CD8-positive, alpha-beta memory T cell (primary cell): ENCODE measurements around the gene TEX35. TPM values are rescaled to one million over a fixed set of nuclear protein-coding genes. Genes with fewer than 3 reads are reported as not detected.

ENCODE experiments used
- CTCF ChIA-PET: fragments of 350-600 bp; sonication (Branson Sonifier 250); formaldehyde crosslinking; loops from one replicate; lab custom pipeline; 2021; ENCODE audit warnings: antibody characterized with exemption; lab: Charles Lee
- POLR2A ChIA-PET: fragments of 350-600 bp; sonication (Branson Sonifier 250); formaldehyde crosslinking; loops from one replicate; lab custom pipeline; 2021; ENCODE audit warnings: antibody characterized with exemption; lab: Charles Lee
- DNase-seq, 5 donors: peaks; one replicate each; pipeline versions ENCODE4 v3.0.0 to v3.0.0-alpha.2; 2020 to 2022; ENCODE audit warnings: mixed read lengths in 1 of 5
- H3K27ac ChIP-seq: one replicate; pipeline ENCODE4 v1.7.0; 2013; ENCODE audit warnings: low read depth, mild to moderate bottlenecking, low read length, moderate library complexity
- H3K27me3 ChIP-seq: 2 replicates; pipeline ENCODE4 v1.7.0; 2013; ENCODE audit warnings: low read length, mild to moderate bottlenecking; ENCODE audit not compliant: insufficient read depth, poor library complexity, severe bottlenecking
- H3K36me3 ChIP-seq: 2 replicates; pipeline ENCODE4 v1.7.0; 2013; ENCODE audit warnings: mild to moderate bottlenecking, low read length, moderate library complexity; ENCODE audit not compliant: insufficient read depth
- H3K4me1 ChIP-seq: 2 replicates; pipeline ENCODE4 v1.7.0; 2013; ENCODE audit warnings: mild to moderate bottlenecking, low read length, moderate library complexity; ENCODE audit not compliant: insufficient read depth
- H3K4me3 ChIP-seq: 2 replicates; pipeline ENCODE4 v1.7.0; 2013; ENCODE audit warnings: mild to moderate bottlenecking, low read length
- H3K9me3 ChIP-seq: 2 replicates; pipeline ENCODE4 v1.7.0; 2013; ENCODE audit warnings: mild to moderate bottlenecking, low read length
- H3K27ac Mint-ChIP-seq, 8 donors: one replicate each; pipeline ENCODE4 v1.8.0; 2020 to 2021; ENCODE audit warnings: mixed read lengths in 8 of 8, mild to moderate bottlenecking in 6 of 8, inconsistent platforms in 3 of 8, moderate library complexity in 3 of 8
- H3K27me3 Mint-ChIP-seq, 2 donors: one replicate each; pipeline ENCODE4 v1.8.0; 2020 to 2021; ENCODE audit warnings: mixed read lengths in 2 of 2, mild to moderate bottlenecking in 1 of 2, moderate library complexity in 1 of 2
- H3K36me3 Mint-ChIP-seq, 3 donors: one replicate each; pipeline ENCODE4 v1.8.0; 2020 to 2021; ENCODE audit warnings: mixed read lengths in 3 of 3, inconsistent platforms in 1 of 3, mild to moderate bottlenecking in 1 of 3
- H3K4me1 Mint-ChIP-seq, 3 donors: one replicate each; pipeline ENCODE4 v1.8.0; 2020 to 2021; ENCODE audit warnings: mixed read lengths in 3 of 3, inconsistent platforms in 1 of 3, mild to moderate bottlenecking in 1 of 3
- H3K4me3 Mint-ChIP-seq, 7 donors: one replicate each; pipeline ENCODE4 v1.8.0; 2020 to 2021; ENCODE audit warnings: mixed read lengths in 7 of 7, mild to moderate bottlenecking in 6 of 7, moderate library complexity in 4 of 7, inconsistent platforms in 2 of 7
- H3K9me3 Mint-ChIP-seq, 5 donors: one replicate each; pipeline ENCODE4 v1.8.0; 2020 to 2022; ENCODE audit warnings: mixed read lengths in 5 of 5, mild to moderate bottlenecking in 3 of 5, moderate library complexity in 2 of 5, inconsistent platforms in 1 of 5
- polyA plus RNA-seq: library from polyadenylated mRNA; unstranded; fragments of 300-500 nt; fragmentation: Illumina TruSeq; gene quantifications from one replicate; pipeline ENCODE4 v1.2.3, GENCODE V29; 2021
- total RNA-seq, 2 experiments: library from RNA; stranded (reverse); gene quantifications; one replicate each; pipeline ENCODE4 v1.2.3, GENCODE V29; 2021

The TEX35 gene
- total and polyA plus RNA-seq, 3 experiments from 2014 or later: not detected

DNA sequence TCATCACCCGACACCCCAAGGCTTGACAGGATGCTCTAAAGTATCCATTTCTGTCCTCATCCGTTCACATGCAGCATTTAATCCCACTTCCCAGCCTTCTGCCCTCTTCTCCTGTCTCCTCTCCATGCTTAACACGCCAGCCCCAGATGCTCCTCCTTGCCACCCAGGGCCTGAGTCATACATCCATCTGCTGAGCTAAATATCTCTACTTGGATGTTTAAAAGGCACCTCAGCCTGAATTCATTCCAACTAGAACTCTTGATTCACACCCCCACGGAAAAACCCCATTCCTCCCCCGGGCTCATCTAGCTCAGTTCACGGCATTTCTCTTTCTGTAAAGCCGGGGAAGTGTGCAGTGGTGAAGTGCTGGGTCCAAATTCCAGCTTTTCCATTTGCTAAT lies 27.7 kb downstream of the TEX35 start:
- Mint-ChIP-seq H3K4me1 (peaks cover 3 to 24% (median 17%) of the 10 kb centered on the region in 3 donors), H3K4me3 (peak overlapping the region; percentile 3 to 98 (median 69)), H3K9me3 (no peaks in the 10 kb centered on the region), H3K36me3 (peaks cover 0 to 4% (median 0%) of the 10 kb centered on the region in 3 donors), H3K27me3 (peaks cover 0 to 5% of the 10 kb centered on the region in 2 donors), H3K27ac (peak overlapping the region in 2 of 8 donors; percentile 21 to 28)
- Histone ChIP-seq H3K27ac (no peak overlapping the region), H3K4me1 (peaks cover 11% of the 10 kb centered on the region), H3K9me3 (no peaks in the 10 kb centered on the region), H3K27me3 (no peaks in the 10 kb centered on the region), H3K36me3 (no peaks in the 10 kb centered on the region), H3K4me3 (no peak overlapping the region)
- no peak for DNase-seq
- CTCF ChIA-PET: interaction anchor here (1.6 to 4.4 kb wide), 3 partner anchors 9 to 462 kb away, joined by 4 to 23 read pairs (median 8); no protein-coding TSS in a partner anchor
- POLR2A ChIA-PET: no interaction called here

DNA sequence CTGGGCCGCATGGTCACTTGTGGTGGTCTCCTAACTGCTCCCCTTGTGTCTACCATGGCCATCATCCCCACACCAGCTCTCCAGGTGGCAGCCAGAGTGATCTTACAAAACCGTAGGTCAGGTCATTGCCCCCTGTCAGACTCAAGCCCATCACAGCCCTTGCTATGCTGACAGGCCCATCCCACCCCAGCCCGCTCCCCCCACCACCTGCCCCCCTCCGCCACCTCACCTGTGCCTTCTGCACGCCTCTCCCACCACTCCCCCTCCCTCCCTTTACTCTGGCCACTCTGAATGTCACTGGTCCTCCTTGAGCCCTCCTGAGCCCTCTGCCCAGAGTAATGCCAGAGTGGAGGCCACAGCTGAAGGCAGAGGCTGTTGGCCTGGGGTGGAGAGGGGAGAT lies 28.5 kb downstream of the TEX35 start:
- no peak overlapping the region for H3K27ac ChIP-seq
- no peak overlapping the region for H3K4me3 ChIP-seq
- peak overlapping the region in 4 of 8 donors; percentile 22 to 94 (median 82) for H3K27ac Mint-ChIP-seq
- CTCF ChIA-PET: interaction anchor here (1.1 to 4.4 kb wide), 3 partner anchors 9 to 462 kb away, joined by 4 to 23 read pairs (median 8); no protein-coding TSS in a partner anchor
- peak overlapping the region; percentile 92 to 98 (median 92) for H3K4me3 Mint-ChIP-seq
- no peaks in the 10 kb centered on the region for H3K27me3 ChIP-seq
- DNase-seq: no peak
- no peaks in the 10 kb centered on the region for H3K9me3 ChIP-seq
- H3K4me1 Mint-ChIP-seq: peaks cover 5 to 27% (median 17%) of the 10 kb centered on the region in 3 donors
- H3K36me3 ChIP-seq: no peaks in the 10 kb centered on the region
- peaks cover 11% of the 10 kb centered on the region for H3K4me1 ChIP-seq
- H3K9me3 Mint-ChIP-seq: no peaks in the 10 kb centered on the region
- peaks cover 0 to 4% of the 10 kb centered on the region in 2 donors for H3K27me3 Mint-ChIP-seq
- H3K36me3 Mint-ChIP-seq: peaks cover 0 to 5% (median 0%) of the 10 kb centered on the region in 3 donors
- POLR2A ChIA-PET: no interaction called here

DNA sequence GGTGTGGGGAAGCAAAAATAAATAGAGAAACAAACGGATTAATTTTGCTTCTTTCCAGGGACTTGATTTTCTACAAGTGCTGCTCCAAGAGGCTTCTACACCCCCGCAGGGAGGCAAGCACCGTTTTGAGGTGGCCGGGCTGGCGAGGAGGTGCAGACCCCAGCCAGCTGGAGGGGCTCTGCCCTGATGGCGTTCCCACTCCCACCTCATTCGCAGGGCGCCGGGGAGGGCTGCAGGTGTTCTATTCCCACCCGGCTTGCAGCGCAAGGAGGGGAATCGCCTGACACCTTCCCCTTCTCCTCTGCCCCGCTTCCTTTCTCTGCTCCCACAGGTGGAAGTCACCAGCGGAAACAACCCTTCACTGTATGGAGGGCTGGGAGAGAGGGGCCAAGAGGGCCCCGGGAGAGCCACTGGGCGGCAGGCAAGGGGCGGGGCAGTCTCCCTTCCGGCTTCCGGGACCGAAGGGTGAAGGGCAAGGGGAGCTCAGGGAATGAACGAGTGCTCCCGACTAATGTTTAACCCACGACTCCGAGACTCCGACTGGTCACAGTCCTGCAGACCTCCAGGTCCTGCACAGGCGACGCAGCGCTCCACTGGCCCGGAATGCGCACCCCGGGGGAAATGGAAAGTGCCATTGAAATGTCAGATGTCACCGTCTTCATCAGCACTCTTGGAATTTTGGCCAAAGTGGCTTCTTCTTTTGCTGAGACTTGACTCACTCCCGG lies 29.1 kb downstream of the TEX35 start:
- Mint-ChIP-seq H3K4me1 (peaks cover 5 to 27% (median 17%) of the 10 kb centered on the region in 3 donors), H3K9me3 (no peaks in the 10 kb centered on the region), H3K27me3 (peaks cover 0 to 4% of the 10 kb centered on the region in 2 donors), H3K4me3 (peak overlapping the region; percentile 92 to 98 (median 92)), H3K36me3 (peaks cover 0 to 5% (median 0%) of the 10 kb centered on the region in 3 donors), H3K27ac (peak overlapping the region; percentile 36 to 94 (median 80))
- peak overlapping the region; percentile 43 for H3K27ac ChIP-seq
- H3K27me3 ChIP-seq: no peaks in the 10 kb centered on the region
- no peaks in the 10 kb centered on the region for H3K36me3 ChIP-seq
- CTCF ChIA-PET: interaction anchor here (0.6 to 4.4 kb wide), 6 partner anchors 10 to 795 kb away, joined by 3 to 23 read pairs (median 4); no protein-coding TSS in a partner anchor
- H3K9me3 ChIP-seq: no peaks in the 10 kb centered on the region
- peak in 3 of 5 donors; percentile 6 to 62 (median 31) for DNase-seq
- H3K4me1 ChIP-seq: peaks cover 11% of the 10 kb centered on the region
- POLR2A ChIA-PET: interaction anchor here (0.5 kb wide), 1 partner anchor 9 kb away, joined by 3 read pairs; no protein-coding TSS in a partner anchor
- peak overlapping the region; percentile 92 for H3K4me3 ChIP-seq

DNA sequence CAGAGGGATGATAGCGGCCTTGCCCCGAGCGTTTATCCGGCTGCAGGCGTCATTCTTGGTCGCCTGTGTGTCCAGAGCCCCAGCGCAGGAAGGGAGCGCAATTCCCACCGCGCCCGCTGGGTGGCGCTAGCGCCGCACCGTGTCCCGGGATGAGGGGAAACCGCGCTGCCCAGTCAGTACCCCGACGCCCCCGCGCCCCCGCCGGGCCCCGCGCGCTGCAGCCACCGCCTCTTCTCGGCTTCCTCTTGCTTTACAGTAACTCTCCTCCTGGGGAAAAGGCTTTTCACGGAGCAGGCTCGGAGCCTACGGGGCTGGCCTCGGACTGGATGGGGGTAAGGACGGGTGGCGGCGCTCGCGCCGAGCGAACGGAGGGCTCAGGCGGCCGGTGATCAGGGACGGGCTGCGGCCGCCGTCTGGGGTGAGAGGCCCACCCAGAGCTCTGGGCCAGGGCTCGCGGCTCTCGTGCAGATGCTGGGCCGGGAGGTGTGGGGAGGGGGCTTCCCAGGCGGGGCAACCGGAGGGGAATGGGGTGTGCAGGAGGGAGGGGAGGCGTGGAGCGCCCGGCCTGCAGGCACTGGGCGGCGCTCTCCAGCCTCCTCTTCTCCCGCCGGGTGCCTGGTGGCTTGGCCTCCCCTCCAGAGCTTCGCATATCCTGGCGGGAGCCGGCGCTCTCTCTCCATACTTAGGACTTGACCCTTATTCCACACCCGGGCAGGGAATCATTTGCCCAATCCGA lies 29.8 kb downstream of the TEX35 start:
- H3K36me3 ChIP-seq: no peaks in the 10 kb centered on the region
- peaks cover 0 to 5% (median 0%) of the 10 kb centered on the region in 3 donors for H3K36me3 Mint-ChIP-seq
- ChIA-PET POLR2A (interaction anchor here (0.5 to 0.7 kb wide), 2 partner anchors 10 to 751 kb away, joined by 3 read pairs; partner anchors contain the start of gene SOAT1), CTCF (interaction anchor here (0.9 to 4.4 kb wide), 7 partner anchors 10 to 465 kb away, joined by 3 to 23 read pairs (median 4); no protein-coding TSS in a partner anchor)
- H3K27me3 Mint-ChIP-seq: peaks cover 0 to 4% of the 10 kb centered on the region in 2 donors
- H3K4me1 Mint-ChIP-seq: peaks cover 5 to 27% (median 17%) of the 10 kb centered on the region in 3 donors
- no peaks in the 10 kb centered on the region for H3K27me3 ChIP-seq
- H3K9me3 Mint-ChIP-seq: no peaks in the 10 kb centered on the region
- peak overlapping the region; percentile 36 to 94 (median 84) for H3K27ac Mint-ChIP-seq
- H3K4me3 ChIP-seq: peak overlapping the region; percentile 92
- H3K9me3 ChIP-seq: no peaks in the 10 kb centered on the region
- H3K4me1 ChIP-seq: peaks cover 11% of the 10 kb centered on the region
- DNase-seq: peak; percentile 73 to 85 (median 80)
- peak overlapping the region; percentile 43 for H3K27ac ChIP-seq
- peak overlapping the region; percentile 92 to 98 (median 92) for H3K4me3 Mint-ChIP-seq

DNA sequence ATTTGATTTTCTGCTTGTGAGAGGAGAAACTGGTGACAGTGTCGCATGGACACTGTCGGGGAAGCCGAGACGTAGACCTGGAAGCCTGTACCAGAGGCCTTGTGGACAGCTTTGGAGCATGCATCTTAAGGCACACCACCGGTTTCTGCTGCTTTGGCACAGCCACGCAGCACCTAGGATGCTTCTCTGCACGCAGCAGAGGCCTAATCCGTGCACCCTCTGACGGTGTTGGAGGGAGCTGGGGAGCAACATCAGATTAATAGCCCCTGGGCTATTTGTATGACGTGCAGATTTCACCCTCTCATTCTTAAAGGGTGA lies 30.3 kb downstream of the TEX35 start:
- H3K4me3 ChIP-seq: peak overlapping the region; percentile 92
- H3K4me3 Mint-ChIP-seq: peak overlapping the region; percentile 92 to 98 (median 92)
- H3K9me3 Mint-ChIP-seq: no peaks in the 10 kb centered on the region
- H3K4me1 Mint-ChIP-seq: peaks cover 5 to 27% (median 17%) of the 10 kb centered on the region in 3 donors
- POLR2A ChIA-PET: interaction anchor here (0.7 kb wide), 1 partner anchor 750 kb away, joined by 3 read pairs; the partner anchor contains the start of gene SOAT1
- no peaks in the 10 kb centered on the region for H3K27me3 ChIP-seq
- peaks cover 11% of the 10 kb centered on the region for H3K4me1 ChIP-seq
- peak overlapping the region in 6 of 8 donors; percentile 15 to 88 (median 77) for H3K27ac Mint-ChIP-seq
- no peaks in the 10 kb centered on the region for H3K36me3 ChIP-seq
- peaks cover 0 to 5% (median 0%) of the 10 kb centered on the region in 3 donors for H3K36me3 Mint-ChIP-seq
- no peak for DNase-seq
- H3K27ac ChIP-seq: no peak overlapping the region
- CTCF ChIA-PET: interaction anchor here (1.4 to 4.4 kb wide), 4 partner anchors 10 to 460 kb away, joined by 3 to 23 read pairs (median 8); no protein-coding TSS in a partner anchor
- no peaks in the 10 kb centered on the region for H3K9me3 ChIP-seq
- peaks cover 0 to under 1% of the 10 kb centered on the region in 2 donors for H3K27me3 Mint-ChIP-seq

DNA sequence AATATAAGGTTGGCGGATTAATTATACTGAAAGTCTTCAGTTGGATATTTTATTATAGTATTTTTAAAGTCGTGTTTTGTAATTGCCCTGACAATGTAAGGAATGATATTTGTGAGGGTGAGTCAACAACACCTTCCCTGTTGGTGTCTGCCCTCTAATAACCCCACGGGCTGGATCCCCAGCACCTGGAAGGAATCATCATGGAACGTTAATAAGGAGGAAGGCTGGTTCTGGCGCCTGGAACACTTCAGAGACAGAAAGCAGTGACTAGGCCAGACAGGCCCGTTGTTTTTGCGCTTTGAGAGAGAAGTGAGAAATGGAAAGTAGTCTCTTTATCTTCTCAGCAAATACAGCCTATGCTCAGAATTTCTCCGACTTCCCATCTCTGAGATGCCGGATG lies 31.6 kb downstream of the TEX35 start:
- peaks cover 0 to 7% (median 0%) of the 10 kb centered on the region in 3 donors for H3K36me3 Mint-ChIP-seq
- Histone ChIP-seq H3K27ac (no peak overlapping the region), H3K4me1 (peaks cover 11% of the 10 kb centered on the region), H3K9me3 (no peaks in the 10 kb centered on the region), H3K4me3 (no peak overlapping the region), H3K36me3 (no peaks in the 10 kb centered on the region), H3K27me3 (no peaks in the 10 kb centered on the region)
- POLR2A ChIA-PET: no interaction called here
- H3K9me3 Mint-ChIP-seq: no peaks in the 10 kb centered on the region
- peak overlapping the region in 5 of 7 donors; percentile 44 to 97 (median 64) for H3K4me3 Mint-ChIP-seq
- H3K4me1 Mint-ChIP-seq: peaks cover 5 to 27% (median 17%) of the 10 kb centered on the region in 3 donors
- no peaks in the 10 kb centered on the region for H3K27me3 Mint-ChIP-seq
- DNase-seq: no peak
- H3K27ac Mint-ChIP-seq: peak overlapping the region in 1 of 8 donors; percentile 14
- CTCF ChIA-PET: no interaction called here

DNA sequence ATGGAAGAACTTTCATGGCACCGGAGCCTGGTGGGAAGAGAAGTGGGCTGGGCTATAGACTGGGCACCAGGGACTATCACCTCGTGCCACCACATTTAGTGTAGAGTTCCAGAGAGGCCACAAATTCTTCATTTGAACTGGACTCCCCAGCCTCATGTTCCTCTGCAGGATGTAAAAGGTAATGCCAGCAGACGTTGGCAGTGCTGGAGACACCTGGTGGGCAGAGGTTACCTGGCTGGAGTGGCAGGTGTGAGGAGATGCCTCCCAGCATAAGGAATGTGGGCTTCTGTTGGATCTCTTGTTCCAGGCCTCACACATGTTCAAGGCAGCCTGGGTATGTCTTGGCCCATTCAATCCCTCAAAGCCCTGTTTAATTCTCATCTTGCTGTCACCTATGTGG lies 35.2 kb downstream of the TEX35 start:
- peaks cover 5 to 9% (median 8%) of the 10 kb centered on the region in 3 donors for H3K4me1 Mint-ChIP-seq
- peaks cover 0 to 7% (median 5%) of the 10 kb centered on the region in 5 donors for H3K9me3 Mint-ChIP-seq
- POLR2A ChIA-PET: no interaction called here
- H3K4me3 Mint-ChIP-seq: no peak overlapping the region
- no peaks in the 10 kb centered on the region for H3K9me3 ChIP-seq
- H3K27ac Mint-ChIP-seq: no peak overlapping the region
- no peak overlapping the region for H3K4me3 ChIP-seq
- peaks cover 0 to 21% (median 7%) of the 10 kb centered on the region in 3 donors for H3K36me3 Mint-ChIP-seq
- DNase-seq: no peak
- H3K36me3 ChIP-seq: no peaks in the 10 kb centered on the region
- no peak overlapping the region for H3K27ac ChIP-seq
- CTCF ChIA-PET: no interaction called here
- H3K27me3 Mint-ChIP-seq: no peaks in the 10 kb centered on the region
- H3K4me1 ChIP-seq: peaks cover 3% of the 10 kb centered on the region
- no peaks in the 10 kb centered on the region for H3K27me3 ChIP-seq
